NB4 (cell line): Measurements from ENCODE around the gene TMTC2.

ENCODE experiments used
- MAX ChIP-seq: IDR thresholded peaks from 2 replicates; pipeline ENCODE4 v1.6.1; 2011; ENCODE audit warnings: low read depth, low read length
- MYC ChIP-seq: IDR thresholded peaks from 2 replicates; pipeline ENCODE4 v1.6.1; 2011; ENCODE audit warnings: low read depth, low read length
- POLR2A ChIP-seq: IDR thresholded peaks from 2 replicates; pipeline ENCODE4 v1.6.1; 2011; ENCODE audit warnings: mild to moderate bottlenecking; ENCODE audit not compliant: insufficient read length; ENCODE audit errors: extremely low read depth
- TF ChIP-seq, protein P1 (sequence below): IDR thresholded peaks from one replicate; pipeline ENCODE4 v1.5.1; 2012; ENCODE audit warnings: low read depth, low read length

GRCh38 chr12:83121897-83122622, 435.4 kb downstream of the TMTC2 start:
- TF ChIP-seq, protein P1, sequence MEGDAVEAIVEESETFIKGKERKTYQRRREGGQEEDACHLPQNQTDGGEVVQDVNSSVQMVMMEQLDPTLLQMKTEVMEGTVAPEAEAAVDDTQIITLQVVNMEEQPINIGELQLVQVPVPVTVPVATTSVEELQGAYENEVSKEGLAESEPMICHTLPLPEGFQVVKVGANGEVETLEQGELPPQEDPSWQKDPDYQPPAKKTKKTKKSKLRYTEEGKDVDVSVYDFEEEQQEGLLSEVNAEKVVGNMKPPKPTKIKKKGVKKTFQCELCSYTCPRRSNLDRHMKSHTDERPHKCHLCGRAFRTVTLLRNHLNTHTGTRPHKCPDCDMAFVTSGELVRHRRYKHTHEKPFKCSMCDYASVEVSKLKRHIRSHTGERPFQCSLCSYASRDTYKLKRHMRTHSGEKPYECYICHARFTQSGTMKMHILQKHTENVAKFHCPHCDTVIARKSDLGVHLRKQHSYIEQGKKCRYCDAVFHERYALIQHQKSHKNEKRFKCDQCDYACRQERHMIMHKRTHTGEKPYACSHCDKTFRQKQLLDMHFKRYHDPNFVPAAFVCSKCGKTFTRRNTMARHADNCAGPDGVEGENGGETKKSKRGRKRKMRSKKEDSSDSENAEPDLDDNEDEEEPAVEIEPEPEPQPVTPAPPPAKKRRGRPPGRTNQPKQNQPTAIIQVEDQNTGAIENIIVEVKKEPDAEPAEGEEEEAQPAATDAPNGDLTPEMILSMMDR: no peak
- TF ChIP-seq POLR2A (no peak), MYC (no peak), MAX (no peak)
